ENCODE measurements around the gene GMEB1.
A peak's percentile ranks its signal among the peaks of the same experiment; 100 is the strongest.
"Not testable (repeated sequence)": the region's sequence is repeated elsewhere in the genome, so short reads cannot be mapped to it uniquely, and the experiment has no call there.

The GMEB1 gene

DNA sequence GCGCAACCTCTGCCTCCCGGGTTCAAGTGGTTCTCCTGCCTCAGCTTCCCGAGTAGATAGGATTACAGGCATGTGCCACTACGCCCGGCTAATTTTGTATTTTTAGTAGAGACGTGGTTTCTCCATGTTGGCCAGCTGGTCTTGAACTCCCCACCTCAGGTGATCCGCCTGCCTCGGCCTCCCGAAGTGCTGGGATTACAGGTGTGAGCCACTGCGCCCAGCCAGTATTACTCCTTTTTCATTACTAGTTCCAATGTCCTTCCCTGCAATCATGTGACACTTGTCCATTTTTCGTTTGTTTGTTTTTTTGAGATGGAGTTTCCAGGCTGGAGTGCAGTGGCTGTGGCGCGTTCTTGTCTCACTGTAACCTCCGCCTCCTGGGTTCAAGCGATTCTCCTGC, 4.4 kb downstream of the GMEB1 start:
- not testable (repeated sequence) for DNase-seq (ENCODE audit: low spot score)

DNA sequence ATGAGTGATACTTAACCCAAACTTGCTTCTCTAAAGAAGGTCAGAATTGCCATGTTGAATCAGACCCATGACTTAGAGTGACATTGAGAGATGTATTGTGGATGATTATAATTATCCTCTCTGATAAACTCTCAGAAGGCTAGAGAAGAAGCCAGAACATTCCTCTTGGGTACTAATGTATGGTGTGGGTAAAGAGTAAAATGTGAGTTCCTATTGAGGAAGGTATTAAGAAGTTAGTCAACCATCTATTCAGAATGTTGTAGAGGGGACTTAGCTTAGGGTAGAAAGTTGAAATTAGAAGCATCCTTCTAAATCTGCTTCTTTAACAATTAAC, 7.3 kb downstream of the GMEB1 start:
- no peak for DNase-seq (ENCODE audit: low spot score)

DNA sequence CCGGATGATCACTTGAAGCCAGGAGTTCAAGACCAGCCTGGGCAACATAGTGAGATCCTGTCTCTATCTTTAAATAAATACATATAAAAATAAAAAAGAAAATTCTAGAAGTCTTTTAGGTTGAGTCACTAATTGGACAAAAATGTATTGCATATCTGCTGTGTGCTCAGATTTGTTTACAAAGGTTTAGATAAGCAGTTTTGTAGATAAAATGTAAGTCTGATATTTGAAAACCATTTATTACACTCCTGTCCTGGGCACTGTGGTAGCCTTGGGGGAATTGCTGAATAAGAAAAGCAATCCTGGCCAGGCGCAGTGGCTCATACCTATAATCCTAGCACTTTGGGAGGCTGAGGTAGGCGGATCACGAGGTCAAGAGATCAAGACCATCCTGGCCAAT, 11.6 kb downstream of the GMEB1 start:
- no peak for DNase-seq (ENCODE audit: low spot score)

DNA sequence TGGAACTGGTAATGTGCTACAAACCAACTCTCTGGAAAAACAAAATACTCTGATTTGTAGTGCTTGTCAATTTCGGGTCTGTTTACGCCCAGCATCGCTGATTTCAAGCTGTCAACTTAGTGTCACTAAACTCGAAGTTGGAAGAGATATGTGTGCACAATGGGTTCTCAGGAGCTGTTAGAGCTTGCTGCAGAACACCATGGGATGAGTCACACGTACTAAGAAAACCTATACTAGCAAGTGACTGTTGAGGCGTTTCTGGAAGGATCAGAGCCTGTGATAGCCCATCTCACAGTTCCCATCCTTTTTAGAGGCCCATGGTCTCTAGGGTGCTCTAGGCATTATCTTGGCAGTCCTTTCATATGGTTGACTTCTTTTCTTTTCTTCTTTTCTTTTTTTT, 14.3 kb downstream of the GMEB1 start:
- no peak for DNase-seq (ENCODE audit: low spot score)

DNA sequence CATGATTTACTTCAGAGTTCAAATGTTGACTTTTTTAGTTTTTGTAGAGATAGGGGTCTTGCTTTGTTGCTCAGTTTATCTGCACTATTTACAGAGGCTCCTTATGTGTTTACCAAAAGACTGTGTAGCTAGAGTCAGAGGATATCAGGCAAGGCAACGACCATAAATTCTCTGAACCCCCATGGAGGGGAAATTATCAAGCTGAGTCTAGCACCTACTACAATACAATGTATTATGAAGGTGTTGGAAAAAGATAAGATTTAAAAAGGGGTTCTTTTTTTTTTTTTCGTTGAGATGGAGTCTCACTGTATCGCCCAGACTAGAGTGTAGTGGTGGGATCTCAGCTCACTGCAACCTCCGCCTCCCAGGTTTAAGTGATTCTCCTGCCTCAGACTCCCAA, 16.4 kb downstream of the GMEB1 start:
- no peak for DNase-seq (ENCODE audit: low spot score)

DNA sequence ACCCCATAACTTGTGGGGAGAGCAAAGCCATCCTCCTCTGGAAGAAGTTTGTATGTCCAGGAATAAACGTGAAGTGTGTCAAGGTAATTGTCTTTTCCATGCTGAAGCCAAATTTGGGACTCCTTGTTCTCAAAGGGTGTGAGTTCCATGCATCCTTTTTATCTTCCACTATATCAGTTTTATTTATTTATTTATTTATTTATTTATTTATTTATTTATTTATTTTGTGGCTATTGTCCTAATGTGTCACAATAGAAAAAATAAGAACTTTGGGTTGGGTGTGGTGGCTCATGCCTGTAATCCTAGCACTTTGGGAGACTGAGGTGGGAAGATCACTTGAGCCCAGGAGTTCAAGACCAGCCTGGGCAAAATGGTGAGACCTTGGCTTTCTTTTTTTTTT, 23.0 kb downstream of the GMEB1 start:
- not testable (repeated sequence) for DNase-seq (ENCODE audit: low spot score)

DNA sequence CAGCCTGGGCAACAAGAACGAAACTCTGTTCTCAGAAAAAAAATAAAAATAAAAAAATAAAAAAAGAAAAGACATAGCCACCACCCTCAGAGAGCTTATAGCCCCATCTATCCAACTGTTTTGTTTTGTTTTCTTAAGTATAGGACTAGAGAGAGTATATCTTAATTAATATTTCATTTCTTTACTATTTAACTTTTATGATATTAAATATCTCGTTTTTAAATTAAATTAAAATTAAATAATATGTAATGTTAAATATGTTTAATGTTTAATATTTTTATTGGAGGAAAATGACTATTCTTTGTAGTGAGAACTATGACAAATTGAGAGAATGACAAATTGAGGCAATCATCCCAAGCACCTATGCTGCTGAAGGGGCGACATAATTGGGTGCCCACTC, 35.0 kb downstream of the GMEB1 start:
- no peak for DNase-seq (ENCODE audit: low spot score)

DNA sequence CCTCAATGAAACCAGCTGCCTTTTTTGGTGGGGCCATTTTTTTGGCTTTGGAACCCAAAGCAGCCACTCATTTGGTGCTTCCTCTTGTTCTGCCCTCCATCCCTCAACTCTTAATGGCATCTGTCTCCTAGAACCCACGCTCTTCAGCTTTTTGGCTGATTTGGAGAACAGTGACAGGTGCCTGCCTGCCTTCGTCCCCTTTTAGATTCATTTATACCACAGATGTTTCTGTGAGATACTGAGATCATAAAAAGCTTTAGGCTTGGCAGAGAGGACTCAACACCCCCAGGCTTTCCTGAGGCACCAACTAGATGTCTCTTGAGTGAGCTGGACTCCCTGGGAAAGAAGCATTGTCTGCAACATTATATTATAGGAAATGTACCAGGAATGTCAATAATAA, 47.8 kb downstream of the GMEB1 start:
- no peak for DNase-seq (ENCODE audit: low spot score)

DNA sequence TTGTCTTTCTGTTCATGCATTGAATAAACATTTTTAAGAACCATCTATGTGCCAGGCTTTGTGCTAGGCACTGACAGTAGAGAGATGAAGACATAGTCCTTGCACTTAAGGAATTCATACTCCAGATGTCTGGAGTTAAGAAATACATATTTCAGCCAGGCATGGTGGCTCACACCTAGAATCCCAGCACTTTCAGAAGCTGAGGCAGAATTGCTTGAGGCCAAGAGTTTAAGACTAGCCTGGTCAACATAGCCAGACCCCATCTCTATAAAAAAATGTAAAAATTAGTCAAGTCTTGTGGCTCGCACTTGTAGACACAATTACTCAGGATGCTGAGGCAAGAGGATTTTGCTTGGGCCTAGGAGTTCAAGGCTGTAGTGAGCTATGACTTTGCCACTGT, 49.6 kb downstream of the GMEB1 start:
- no peak for DNase-seq (ENCODE audit: low spot score)

DNA sequence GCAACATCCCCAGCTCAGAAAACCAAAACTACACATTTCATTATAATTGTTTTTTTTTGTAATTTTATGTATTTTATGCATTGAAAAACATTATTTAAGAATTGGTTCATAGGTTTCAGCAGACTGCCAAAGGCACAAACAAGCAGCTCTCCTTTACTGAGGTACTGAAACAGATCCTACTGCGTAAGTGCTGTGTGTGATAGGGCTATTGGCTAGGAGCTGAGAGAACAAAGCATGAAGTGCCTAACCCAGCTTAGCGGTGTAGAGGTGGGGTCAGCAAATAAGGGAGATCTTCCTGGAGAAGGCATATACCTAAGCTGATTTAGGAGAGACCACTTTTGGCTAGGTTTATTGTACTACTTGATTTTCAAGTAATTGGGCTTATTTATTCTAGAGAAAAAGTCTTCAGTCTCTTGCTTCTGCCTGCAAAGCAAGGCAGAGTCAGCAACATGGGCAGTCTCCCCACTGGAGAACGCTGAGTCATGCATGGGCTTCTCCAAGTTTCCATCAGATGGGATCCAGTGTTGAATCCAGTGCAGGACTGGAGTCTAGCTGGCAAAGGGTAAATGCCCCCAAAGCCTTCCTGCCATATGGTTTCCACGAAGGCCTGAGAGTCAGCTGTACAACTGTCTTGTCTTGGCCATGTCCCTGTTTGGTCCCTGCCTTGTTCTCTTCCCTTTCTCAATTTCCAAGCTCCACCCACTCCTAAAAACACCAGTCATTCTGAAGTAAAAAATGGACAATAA, 50.2 kb downstream of the GMEB1 start:
- no peak for DNase-seq (ENCODE audit: low spot score)

DNA sequence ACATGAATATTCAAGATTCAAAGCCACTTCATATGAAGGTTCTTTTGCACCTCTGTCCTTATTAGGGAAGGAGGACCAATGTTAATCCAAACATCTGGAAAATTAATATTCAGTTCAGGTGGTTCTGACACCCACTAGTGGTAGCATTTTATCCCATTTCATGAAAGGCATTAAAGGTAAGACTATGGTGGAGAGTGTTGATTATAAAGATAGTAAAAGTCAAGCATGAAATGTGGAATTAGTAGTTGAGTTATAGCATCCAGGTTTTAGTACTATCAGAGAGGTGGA, 50.7 kb downstream of the GMEB1 start:
- no peak for DNase-seq (ENCODE audit: low spot score)

DNA sequence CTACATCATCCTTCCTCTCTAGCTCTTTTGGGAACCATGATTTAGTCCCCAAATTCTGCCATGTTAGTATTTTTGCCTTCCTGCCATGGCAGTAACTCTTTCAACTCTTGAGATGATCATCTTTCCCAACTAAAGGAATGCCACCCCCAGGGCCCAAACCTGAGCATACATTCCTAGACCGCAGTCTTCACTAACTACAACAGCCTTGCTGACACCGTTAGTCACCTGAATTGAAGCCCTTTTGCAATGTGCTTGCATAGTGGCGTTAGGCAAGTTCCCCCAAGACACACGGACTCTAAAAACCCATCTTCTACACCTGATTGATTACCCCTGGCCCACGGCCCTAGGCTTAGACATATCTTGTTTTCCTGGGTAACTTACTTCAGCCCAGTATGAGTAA, 51.8 kb downstream of the GMEB1 start:
- no peak for DNase-seq (ENCODE audit: low spot score)

DNA sequence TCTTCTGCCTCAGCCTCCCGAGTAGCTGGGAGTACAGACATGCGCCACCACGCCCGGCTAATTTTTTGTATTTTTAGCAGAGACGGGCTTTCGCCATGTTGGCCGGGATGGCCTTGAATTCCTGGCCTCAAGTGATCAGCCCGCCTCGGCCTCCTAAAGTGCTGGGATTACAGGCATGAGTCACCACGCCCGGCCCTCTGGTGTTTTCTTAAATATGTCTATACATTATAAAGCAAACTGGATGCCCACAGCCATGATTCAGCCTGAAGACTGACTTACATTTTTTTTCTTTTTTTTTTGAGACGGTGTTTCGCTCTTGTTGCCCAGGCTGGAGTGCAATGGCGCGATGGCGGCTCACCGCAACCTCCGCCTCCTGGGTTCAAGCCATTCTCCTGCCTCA, 53.3 kb downstream of the GMEB1 start:
- not testable (repeated sequence) for DNase-seq (ENCODE audit: low spot score)

DNA sequence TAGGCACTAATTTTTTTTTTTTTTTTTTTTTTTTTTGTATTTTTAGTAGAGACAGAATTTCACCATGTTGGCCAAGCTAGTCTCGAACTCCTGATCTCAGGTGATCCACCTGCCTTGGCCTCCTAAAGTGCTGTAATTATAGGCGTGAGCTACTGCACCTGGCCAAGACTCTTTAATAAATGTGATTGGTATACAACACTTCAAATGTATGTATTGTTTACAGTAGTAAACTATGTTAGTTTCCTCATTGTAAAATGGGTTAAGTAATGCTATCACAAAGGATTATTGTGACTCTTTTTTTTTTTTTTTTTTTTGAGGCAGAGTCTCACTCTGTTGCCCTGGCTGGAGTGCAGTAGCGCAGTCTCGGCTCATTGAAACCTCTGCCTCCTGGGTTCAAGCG, 56.8 kb downstream of the GMEB1 start:
- not testable (repeated sequence) for DNase-seq (ENCODE audit: low spot score)

DNA sequence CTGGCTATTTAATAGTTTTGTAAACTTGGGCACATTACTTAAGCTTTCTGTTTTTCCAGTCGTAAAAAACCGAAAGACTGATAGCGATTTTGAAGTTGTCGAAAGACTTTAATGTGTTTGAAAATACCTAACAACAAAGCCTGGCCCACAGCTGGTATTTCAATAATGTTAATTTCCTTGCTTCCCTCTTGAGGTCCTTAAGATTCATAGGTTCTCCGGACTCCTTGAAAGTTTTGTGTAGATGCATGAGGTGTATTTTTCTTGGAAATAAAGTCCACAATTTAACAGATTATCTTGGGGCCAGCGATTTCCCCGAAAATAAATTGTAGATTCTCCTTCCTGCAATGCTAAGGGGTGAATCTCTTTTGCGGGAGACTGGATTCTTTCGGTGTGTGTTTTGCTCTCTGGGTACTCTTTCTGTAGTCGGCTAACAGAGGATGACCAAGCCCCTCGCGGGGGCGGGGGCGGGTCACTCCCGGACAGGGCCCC, 67.4 kb downstream of the GMEB1 start:
- no peak for DNase-seq (ENCODE audit: low spot score)

DNA sequence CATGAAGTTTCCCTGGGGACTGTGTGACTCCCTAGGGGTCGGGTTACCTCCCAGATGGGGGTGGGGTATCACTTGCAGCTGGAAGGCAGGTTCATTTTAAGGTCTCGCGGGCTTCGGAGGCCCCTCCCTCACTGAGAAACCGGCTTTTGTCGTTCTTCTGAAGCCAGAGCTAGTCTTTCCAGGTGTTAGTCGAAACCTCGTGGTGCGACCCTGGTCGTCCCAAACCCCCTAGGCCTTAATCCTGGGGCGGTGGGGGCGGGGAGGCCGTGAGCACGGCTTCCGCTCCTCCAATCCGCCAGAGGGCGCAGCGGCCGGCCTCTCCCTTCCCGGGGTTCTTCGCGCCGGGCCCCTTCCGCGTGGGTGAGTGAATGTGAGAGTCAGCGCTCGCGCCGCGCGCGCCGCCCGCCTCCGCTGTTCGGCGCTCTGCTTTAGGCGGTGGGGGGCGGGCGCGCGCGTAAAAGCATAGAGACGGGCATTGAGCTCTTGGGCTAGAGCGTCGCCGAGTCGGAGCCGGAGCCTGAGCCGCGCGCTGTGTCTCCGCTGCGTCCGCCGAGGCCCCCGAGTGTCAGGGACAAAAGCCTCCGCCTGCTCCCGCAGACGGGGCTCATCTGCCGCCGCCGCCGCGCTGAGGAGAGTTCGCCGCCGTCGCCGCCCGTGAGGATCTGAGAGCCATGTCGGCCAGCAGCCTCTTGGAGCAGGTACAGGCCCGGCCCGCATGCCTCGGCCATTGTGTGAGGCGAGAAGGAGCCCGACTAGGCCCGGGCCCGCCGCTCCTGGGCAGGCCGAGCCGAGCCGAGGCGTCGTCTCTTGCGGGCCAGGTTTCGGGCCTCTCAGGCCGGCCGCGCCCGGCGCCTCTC, 68.1 kb downstream of the GMEB1 start, which contains the start of gene YTHDF2:
Gene YTHDF2, plus strand, starts transcription at position 491 of the 857 bp plus-strand sequence. Its CDS starts 181 bp downstream, at position 672.
- DNase-seq (ENCODE audit: low spot score): peak; percentile 97

DNA sequence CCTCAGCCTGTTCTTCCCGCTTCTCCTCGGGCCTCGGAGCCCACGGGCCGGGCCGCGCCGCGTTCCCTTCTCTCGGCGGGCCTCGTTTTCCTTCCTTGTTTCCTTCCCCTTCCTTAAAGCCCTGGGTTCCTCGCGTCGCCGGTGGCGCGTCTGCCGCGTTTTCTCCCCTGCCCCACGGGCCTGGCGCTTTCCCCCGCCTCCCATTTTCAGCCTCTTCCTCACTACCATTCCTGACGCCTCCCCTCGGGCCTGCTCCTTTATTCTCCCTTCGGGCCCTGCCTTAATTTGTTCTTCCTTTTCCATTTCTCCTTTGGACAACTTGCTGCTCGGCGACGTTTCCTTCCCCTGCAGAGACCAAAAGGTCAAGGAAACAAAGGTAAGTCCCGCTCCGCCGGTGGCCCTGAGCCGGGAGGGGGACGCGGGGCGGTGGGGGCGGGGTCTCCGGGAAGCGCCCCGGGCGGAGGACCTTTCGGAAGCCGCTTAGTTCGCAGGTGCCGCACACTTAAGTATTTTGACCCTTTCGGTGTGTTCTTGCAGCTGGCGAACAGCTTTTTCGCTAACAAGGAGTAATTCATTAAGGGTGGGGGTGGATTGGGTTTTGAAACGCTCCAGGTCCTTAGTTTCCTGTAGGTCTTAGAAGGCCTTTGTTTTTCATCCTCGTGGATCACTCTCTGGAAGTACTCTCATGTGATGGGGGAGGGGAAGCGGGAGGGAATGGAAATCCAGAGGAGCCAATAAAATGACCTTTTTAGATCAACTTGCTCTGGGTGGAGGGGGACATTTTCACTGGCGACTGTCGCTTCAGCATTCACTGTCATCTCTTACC, 68.9 kb downstream of the GMEB1 start:
- DNase-seq (ENCODE audit: low spot score): peak; percentile 15

DNA sequence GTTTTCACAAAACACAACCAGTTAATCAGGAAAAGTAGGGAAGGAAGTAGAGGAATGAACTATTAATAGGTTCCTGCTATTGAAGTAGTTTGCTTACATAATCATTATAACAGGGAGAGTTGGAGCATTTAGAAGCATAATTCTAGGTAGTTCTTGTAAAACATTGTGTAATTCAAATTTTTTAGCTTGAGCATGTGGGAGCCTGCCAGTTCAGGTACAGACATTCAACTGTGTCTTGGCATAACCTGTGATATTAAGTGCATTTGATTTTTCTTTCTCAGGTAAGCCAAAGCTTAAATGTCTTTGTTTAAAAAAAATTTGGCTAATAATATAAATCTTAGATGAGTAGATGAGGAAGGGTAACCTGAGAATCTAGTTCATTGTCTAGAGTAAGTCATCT, 71.5 kb downstream of the GMEB1 start:
- DNase-seq (ENCODE audit: low spot score): peak; percentile 37

DNA sequence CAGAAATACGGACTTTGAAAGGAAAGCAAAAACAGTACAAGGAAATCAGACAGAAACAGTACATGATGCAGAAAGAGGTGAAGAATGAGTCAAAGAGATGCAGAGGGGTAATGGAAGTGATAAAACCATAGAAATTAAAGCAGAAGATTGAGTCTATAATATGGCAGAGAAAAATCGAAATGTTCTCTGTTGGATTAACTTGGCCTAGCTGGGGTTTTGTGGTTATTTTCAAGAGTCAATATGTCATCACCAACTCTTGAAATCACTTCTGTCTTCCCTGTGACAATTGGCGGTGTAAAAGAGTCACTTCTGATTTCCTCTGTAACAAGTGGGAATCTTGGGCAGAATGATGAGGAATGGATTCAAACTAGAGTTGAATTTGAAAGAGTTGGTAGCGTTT, 75.6 kb downstream of the GMEB1 start:
- no peak for DNase-seq (ENCODE audit: low spot score)

DNA sequence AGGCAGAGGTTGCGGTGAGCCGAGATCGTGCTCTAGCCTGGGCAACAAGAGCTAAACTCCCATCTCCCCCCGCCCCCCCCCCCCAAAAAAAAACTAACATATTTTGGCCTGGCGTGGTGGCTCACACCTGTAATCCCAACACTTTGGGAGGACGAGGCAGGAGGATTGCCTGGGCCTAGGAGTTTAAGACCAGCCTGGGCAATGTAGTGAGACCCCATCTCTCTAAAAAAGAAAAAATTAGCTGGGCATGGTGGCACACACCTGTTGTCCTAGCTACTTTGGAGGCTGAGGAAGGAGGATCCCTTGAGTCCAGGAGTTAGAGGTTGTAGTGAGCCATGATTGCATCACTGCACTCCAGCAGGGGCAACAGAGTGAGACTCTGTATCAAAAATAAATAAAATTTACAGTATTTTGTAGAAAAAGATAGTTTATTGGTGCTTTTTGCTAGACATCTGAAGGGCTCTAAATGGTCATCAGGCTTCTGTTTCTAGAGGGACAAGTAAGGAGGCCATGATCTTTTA, 77.1 kb downstream of the GMEB1 start:
- DNase-seq (ENCODE audit: low spot score): no peak

DNA sequence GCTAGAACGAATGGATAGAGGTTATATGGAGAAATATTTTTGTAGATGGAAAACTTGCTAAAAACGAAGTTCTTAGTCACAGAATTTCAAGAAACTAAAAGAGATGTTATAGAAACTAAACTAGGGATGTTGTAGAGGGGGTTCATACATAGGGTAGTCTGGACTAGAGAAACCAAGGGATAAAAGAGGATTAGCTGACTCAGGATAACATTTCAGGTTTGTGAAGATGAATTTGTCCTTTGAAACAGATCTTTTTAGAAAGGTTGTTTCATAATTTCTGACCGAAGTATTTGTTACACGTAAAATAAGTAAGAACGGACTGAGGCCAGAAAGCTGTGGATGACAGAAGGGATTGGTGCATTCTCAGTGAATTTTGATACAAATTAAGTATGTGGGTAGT, 81.7 kb downstream of the GMEB1 start:
- no peak for DNase-seq (ENCODE audit: low spot score)

DNA sequence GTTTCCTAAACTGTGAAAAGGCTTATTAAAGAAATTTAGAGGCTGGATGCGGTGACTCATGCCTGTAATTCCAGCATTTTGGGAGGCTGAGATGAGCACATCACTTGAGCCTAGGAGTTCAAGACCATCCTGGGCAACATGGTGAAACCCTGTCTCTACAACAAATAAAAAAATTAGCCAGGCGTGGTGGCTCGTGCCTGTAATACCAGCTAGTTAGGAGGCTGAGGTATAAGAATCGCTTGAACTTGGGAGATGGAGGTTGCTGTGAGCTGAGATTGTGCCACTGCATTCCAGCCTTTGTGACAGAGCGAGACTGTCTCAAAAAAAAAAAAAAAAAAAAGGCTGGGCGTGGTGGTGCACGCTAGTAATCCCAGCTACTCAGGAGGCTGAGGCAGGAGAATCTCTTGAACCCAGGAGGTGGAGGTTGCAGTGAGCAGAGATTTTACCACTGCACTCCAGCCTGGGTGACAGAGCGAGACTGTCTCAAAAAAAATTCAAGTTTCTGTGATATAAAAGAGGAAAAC, 82.2 kb downstream of the GMEB1 start:
- not testable (repeated sequence) for DNase-seq (ENCODE audit: low spot score)
